NCI-H2171 (cell line): ENCODE data around the gene RBM39.
"Not testable (repeated sequence)": the region's sequence is repeated elsewhere in the genome, so short reads cannot be mapped to it uniquely, and the experiment has no call there.

ENCODE experiments used
- DNase-seq: peaks from one replicate; lab custom pipeline; 2025; lab: John Stamatoyannopoulos, UW

Gene RBM39

DNA sequence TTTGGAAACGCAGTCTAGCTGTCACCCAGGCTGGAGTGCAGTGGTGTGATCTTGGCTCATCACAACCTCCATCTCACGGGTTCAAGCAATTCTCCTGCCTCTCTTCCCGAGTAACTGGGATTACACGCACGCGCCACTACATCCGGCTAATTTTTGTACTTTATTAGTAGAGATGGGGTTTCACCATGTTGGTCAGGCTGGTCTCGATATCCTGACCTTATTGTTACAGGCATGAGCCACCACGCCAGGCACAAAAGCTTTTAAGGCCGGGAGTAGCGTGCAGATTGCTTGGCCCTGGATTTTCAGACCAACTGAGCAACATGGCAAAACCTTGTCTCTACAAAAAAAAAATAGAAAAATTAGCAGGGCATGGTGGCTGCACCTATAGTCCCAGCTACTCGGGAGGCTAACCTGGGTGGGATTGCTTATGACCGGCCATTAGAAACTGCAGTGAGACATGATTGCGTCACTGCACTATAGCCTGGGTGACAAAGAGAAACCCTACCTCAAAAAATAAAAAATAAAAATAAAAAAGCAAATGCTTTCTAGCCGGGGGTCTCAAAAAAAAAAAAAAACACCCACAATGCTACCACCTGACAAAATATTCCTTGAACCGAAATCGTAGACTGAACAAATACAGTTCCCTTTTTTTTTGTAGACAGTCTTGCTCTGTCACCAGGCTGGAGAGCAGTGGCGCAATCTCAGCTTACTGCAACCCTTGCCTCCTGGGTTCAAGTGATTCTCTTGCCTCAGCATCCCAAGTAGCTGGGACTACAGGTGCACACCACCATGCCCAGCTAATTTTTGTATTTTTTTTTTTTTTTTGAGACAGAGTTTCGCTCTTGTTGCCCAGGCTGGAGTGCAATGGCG is 15.0 kb downstream of the RBM39 start:
- no peak for DNase-seq

DNA sequence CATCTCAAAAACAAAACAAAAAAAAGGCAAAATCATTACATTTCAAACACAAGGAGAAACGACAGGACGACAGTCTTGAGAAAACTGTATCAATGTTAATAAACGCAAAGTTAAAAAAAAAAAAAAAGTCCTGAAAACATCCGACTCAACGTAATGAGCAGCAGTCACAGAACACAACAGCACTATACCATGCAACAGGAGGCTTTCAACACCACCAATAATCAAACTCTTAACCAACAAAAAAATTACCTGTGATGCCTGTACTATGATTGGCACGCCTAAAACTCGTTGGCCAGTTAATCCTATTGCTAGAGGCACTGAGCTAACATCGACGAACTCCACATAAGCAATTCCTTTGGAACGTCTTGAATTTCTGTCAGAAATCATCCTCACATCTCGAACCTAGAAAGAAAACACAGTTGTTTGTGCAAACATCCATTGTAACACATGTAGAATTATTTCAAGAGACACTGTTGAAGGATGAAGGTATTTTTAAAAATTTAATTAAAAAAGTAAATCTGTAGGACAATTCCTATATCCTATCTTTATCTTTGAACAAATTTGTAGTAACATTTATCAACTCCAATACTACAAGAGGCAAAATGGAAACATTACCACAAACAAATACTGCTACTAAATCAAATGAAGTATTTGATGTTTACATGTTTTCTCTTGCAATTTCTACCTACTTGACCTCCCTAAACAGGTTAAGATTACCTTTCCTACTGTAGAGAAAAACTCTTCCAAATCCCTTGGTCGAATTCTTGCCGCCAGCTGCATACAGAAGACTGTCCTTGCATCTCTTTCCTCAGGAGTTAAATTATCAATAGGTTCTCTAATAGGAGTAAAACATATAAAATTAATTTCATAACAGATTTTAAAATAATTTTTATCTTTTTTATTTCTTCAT is 17.5 kb downstream of the RBM39 start:
- no peak for DNase-seq

DNA sequence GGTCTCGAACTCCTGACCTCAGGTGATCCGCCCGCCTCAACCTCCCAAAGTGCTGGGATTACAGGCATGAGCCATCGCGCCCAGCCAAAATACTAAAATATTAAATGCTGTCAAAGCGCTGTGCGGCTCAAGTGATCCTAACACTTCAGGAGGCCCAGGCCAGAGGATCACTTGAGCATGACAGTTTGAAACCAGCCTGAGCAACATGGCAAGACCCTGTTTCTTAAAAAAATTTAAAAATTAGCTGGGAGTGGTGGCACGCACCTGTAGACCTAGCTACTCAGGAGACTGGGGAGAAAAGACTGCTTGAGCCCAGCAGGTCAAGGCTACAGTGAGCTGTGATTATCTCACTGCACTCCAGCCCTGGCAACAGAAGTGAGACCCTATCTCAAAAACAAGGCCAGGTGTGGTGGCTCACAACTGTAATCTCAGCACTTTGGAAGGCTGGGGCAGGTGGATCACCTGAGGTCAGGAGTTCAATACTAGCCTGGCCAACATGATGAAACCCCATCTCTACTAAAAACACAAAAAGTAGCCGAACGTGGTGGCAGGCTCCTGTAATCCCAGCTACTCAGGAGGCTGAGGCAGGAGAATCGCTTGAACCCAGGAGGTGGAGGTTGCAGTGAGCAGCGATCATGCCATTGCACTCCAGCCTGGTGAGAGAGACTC is 18.3 kb downstream of the RBM39 start:
- not testable (repeated sequence) for DNase-seq

DNA sequence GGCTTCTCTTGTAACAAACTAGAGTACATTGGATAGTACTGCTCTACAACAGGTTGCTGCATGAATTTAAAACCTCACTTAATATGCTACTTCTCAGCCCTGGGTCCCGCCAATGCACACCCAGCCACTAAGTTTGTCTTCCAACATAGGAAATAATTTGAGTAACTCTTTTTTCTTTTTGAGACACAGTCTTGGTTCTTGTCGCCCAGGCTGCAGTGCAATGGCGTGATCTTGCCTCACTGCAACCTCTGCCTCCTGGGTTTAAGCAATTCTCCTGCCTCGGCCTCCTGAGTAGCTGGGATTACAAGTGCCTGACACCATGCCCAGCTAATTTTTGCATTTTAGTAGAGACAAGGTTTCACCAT is 18.8 kb downstream of the RBM39 start:
- not testable (repeated sequence) for DNase-seq

DNA sequence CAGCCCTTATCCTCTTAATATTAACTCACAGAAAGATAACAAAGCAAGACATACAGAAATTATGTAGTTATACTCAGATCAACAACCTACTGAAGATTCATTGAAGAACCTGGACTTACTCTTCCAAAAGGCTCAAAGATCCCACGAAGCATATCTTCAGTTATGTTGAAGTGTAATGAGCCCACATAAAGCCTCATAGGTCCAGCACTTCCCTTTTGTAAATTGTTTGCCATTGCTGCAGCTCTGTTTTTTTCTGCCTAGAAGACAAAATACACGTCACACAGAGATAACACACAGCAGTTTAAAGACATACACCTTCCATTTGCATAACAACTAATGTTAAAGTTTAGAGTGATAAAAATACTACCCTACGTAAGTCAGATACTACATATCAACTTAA is 20.4 kb downstream of the RBM39 start:
- no peak for DNase-seq

DNA sequence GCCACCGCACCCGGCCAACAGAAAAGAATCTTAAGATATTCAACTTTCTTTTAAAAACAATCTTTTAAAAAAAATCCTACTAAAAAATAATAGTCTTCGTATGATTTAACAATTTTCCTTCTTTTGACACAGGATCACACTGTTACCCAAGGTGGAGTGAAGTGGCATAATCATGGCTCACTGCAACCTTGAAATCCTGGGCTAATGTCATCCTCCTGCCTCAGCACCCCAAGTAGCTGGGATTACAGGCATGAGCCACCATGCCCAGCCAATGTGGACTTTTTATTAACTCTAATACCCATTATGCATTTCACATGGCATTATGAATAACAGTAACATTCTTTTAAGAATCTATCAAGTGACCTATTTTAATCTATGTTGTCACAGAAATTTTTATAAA is 20.8 kb downstream of the RBM39 start:
- DNase-seq = no peak

DNA sequence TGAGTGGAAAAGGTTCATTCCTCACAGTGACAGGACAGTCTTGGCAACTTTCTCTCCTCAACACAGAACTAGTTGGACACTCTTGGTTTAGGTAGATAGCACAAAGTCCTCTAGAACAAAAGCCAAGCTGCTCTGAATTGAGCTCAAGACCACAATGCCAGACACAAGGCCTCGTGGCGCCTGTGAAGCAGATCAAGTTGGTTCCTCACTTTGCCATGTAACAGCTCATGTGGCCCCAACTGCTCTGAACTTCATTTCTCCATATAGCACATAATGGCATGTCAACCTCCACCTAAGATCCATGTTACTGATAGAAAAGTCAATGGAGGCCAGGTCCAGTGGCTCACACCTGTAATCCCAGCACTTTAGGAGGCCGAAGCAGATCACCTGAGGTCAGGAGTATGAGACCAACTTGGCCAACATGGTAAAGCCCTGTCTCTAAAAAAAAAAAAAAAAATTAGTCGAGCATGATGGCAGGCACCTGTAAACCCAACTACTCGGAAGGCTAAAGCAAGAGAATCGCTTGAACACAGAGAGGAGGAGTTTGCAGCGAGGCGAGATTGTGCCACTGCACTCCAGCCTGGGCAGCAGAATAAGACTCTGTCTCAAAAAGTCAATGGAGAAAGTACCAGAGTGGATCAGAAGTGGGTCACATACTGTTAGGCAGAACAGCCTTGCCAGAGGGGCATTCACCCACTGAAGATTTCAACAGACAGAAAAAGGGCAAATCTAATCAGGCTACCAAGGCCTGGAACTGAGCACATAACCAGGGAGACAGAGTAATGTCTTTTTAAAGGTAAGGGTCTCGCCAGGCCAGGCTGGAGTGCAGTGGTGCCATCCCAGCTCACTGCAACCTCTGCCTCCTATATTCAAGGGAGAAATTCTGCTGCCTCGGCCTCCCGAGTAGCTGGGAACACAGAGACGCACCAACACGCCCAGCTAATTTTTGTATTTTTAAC is 21.6 kb downstream of the RBM39 start:
- no peak for DNase-seq

DNA sequence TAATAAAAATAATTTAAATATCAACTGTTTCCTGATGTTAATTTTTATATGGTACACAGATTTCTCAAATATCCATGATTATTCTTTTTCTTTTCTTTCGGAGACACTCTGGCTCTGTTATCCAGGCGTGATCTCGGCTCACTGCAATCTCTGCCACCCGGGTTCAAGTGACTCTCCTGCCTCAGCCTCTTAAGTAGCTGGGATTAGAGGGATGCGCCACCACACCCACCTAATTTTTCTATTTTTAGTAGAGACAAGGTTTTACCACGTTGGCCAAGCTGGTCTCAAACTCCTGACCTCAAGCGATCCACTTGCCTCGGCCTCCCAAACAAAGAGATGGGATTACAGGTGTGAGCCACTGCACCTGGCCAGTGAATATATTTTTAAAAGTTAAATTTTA is 22.3 kb downstream of the RBM39 start:
- no peak for DNase-seq

DNA sequence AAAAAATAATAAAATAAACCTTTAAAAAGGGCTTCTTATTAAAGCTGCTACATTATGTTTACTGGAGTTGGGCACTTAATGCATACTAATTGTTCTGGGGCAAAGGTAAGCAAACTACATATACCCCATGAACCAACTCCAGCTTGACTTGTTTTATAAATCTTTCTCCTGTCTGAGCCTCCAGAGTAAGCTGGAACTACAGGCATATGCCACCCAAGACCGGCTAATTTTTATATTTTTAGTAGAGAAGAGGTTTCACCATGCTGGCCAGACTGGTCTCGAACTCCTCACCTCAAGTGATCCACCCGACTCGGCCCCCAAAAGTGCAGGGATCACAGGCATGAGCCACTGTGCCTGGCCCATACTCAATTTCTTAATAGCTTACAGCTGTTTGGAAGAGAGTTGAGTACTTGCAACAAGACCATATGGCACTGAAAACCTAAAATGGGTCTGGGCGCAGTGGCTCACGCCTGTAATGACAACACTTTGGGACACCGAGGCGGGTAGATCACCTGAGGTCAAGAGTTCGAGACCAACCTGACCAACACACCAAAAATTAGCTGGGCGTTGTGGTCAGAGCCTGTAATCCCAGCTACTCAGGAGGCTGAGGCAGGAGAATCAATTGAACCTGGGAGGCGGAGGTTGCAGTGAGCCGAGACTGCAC is 23.0 kb downstream of the RBM39 start:
- no peak for DNase-seq

DNA sequence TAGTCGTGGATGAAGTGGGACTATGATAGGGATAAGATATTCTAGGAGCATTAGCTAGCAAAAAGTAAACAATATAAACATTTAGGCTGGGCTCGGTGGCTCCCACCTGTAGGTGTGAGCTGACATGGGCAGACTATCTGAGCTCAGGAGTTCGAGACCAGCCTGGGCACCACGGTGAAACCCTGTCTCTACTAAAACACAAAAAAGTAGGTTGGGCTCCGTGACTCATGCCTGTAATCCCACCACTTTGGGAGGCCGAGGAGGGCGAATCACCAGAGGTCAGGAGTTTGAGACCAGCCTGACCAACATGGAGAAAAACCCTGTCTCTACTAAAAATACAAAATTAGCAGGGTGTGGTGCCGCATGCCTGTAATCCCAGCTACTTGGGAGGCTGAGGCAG is 23.7 kb downstream of the RBM39 start:
- DNase-seq = not testable (repeated sequence)

DNA sequence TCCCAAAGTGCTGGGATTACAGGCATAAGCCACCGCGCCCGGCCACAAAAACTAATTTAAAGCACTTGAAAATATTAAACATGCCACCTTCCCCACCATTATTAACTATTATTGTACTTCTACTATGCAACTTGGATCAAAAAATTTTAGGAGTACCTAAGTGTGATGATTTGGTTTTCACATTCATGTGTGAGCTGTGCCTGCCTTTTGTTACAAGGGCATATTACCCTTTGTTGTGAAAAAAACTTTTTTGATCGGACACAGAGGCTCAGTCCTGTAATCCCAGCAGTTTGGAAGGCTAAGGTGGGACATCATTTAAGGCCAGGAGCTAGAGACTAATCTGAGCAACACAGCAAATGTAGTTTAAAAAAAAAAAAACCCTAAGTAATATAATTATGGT is 25.7 kb downstream of the RBM39 start:
- DNase-seq = no peak

DNA sequence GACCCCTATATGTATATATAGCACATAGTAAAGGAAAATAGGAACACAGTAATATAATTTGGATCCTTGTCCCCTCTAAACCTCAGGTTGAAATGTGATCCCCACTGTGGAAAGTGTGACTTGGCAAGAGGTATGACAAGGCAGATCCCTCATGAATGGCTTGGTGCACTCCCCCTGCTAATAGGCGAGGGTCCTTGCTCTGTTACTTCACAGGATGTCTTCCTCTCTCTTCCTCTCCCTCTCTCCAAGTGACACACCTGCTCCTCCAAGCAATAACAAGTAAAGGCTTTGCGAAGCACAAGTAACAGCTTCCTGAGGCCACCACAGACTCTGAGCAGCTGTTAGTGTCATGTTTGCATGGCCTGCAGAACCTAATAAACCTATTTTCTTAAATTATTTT is 26.4 kb downstream of the RBM39 start:
- no peak for DNase-seq

DNA sequence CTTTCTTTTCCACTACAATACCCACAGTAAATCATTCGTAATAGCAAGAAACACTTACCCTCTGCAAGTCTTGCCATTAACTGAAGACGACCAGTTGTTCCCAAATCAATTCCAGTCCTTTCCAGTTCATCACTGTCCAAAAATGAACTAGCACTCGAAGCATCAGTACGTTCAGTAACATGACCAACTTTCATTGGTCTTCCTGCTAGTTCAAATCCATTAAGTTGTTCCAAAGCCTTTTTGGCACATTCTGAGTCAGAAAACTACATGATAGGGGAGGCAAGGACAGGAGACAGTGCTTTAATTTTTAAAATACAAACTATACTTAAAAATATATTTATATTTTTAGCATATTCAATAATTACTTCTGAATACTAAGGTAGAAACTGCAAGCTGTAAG is 27.9 kb downstream of the RBM39 start:
- no peak for DNase-seq

DNA sequence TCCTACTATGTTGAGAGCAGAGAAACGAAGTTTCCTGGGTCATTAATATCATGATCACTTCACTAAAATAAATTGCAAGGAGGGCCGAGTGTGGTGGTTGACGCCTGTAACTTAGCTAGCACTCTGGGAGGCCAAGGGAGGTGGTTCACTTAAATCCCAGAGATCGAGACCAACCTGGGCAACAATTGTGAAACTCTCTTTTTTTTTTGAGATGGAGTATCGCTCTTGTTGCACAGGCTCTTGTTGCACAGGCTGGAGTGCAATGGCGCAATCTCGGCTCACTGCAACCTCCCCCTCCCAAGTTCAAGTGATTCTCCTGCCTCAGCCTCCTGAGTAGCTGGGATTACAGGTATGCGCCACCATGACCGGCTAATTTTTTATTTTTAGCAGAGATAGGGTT is 28.9 kb downstream of the RBM39 start:
- DNase-seq = not testable (repeated sequence)

DNA sequence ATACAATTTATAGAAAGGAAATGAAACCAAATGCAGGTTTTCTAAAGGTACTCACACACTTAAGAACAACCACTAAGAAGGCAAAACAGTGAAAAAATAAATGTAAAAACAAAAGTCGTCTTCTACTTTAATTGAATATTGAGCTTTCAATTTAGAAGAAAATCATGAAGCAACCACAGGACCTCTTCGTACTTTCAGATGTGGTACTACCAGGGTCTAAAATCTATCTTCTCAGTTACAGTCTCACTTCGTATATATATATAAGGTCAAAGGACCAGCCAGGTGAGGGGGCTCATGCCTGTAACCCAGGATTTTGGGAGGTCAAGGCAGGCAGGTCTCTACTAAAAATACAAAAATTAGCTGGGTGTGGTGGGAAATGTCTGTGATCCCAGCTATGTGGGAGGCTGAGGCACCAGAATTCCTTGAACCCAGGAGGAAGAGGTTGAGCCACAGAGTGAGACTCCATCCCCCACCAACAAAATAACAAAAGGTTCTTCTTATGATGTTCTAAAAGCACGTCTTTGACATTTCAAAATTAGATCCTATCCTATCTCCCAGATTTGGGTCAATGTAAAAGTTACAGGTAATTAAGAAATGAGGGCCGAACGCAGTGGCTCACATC is 30.4 kb downstream of the RBM39 start:
- DNase-seq = no peak

DNA sequence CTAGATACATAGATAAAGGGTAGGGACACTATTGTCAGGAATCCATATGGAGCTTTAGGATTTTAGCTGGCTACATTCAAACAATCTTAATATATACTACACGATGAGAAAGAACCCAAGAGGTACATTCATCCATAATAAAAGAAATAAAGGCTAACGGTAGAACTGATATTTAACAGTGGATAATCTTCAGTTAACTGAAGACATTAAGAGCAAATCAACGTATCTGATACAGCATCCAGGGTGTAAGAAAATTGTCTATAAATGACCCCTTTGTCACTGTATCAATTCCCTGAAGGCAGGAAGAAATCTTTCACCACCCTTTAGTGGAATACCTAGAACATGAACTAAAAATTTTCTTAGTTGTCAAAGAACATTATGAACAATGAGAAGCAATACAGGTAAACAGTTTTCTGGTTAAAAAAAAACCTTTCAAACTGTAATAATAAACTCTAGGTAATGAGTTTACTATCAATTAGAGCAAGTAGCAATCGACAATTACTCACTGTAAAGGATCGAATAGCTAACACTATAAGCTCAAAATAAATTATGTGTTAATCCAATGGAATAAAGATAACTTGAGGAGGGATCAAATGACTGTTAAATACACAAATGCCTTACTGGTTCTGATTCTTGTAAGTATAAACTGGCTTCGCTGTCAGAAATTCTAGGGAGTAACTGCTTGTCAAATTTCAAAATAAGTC is 31.0 kb downstream of the RBM39 start:
- no peak for DNase-seq

DNA sequence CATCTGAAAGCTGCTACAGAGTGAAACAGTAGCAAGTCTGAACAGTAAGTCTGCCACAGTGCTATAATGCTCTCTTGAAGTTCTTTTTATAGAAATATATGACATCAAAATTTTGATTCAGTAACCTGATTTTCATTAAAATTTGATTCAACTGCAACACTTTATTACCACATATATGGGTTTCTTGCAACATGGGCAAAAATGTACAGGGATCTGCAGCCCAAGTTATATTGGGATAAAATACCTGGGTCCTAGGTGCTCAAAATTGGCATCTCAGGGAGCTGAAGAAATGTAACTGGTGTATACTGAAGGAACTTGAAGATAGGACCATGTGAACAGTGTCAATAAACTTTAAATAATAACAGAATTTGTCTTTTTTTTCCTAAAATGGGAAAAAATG is 32.0 kb downstream of the RBM39 start:
- DNase-seq = no peak

DNA sequence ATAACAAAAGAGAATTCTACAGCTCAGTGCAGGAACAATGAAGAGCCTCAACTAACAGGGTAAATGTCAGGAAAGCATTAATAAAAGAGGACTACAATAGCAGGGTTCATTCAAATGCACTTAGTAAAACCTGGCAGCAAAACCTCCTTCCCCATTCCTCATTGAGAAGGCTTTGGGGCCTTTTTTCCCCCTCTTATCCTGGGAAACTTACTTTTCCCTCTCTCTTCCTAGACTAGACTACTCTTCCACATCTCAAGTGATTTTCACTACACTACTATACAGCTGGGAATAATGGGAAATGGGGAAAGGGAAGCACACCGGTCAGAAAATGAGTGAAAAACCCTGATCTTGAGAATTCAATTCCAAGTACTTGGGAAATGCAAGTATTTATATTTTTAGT is 32.8 kb downstream of the RBM39 start:
- DNase-seq = no peak

DNA sequence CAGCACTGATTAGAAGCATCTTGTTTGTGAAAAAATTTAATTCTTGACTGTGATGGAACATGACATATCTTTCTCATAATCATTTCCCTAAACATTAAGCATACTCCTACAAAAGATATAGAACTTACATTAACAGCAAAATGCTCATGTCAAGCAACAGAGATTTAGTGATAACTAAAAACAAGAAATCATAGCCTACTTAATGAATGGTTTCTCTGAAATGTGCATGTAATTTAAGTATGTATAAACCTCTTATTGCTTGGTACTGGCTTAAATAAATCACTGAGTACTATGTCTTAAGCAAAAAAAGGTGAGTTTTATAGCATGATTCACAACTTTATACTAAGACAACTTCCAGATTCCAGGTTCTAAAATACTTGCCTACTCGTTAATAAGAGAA is 33.6 kb downstream of the RBM39 start:
- no peak for DNase-seq
